Measurements from ENCODE around the gene KIF5A. TPM values are rescaled to one million over a fixed set of nuclear protein-coding genes. Genes with fewer than 3 reads are reported as not detected.

Gene KIF5A
- total and polyA plus RNA-seq, 7 donors = 0.01 to 0.21 (median 0.09) TPM; not detected in 1

DNA sequence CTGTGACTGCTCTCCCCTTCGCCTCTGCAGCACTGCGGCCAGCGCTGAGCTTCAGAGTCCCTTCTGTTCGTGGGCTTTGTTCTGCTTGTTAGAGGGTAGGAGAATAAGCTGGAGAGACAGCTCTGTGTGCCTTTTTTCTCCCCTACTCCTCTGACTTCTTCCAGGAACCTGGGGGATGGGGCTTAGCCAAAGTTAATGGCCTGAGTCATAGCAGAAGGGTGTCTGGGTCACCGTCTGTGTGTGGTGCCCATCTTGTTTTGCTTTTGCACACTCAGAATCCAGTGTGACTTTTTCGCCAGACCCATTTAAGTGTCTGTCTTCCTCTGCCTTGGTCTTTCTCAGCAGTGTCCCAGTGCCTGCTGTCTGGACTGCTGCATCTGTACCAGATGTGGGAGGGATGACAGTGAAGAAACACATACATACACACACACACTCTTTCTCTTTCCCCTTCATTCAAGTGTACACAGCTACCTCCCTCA, 3.0 kb downstream of the KIF5A start:
- WGBS, 3 donors = 40 to 54% (median 52%) methylated on average over 6 of the region's 6 CpGs
- Histone ChIP-seq H3K4me3 (no peak overlapping the region), H3K27me3 (ENCODE audit: insufficient read depth in 3 of 3, low read length in 2 of 3) (peaks cover 0 to 29% (median 10%) of the 10 kb centered on the region in 3 donors), H3K9me3 (no peaks in the 10 kb centered on the region), H3K36me3 (ENCODE audit: insufficient read depth in 1 of 2, low read depth in 1 of 2) (no peaks in the 10 kb centered on the region), H3K27ac (no peak overlapping the region), H3K4me1 (peaks cover 3% of the 10 kb centered on the region)
- no peak for DNase-seq
- TF ChIP-seq, protein P1, sequence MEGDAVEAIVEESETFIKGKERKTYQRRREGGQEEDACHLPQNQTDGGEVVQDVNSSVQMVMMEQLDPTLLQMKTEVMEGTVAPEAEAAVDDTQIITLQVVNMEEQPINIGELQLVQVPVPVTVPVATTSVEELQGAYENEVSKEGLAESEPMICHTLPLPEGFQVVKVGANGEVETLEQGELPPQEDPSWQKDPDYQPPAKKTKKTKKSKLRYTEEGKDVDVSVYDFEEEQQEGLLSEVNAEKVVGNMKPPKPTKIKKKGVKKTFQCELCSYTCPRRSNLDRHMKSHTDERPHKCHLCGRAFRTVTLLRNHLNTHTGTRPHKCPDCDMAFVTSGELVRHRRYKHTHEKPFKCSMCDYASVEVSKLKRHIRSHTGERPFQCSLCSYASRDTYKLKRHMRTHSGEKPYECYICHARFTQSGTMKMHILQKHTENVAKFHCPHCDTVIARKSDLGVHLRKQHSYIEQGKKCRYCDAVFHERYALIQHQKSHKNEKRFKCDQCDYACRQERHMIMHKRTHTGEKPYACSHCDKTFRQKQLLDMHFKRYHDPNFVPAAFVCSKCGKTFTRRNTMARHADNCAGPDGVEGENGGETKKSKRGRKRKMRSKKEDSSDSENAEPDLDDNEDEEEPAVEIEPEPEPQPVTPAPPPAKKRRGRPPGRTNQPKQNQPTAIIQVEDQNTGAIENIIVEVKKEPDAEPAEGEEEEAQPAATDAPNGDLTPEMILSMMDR (IDR thresholded peaks at IDR 0.05) = no peak
- no peak for ATAC-seq
- intact Hi-C loops (cut with DNase I) = no loop called here

DNA sequence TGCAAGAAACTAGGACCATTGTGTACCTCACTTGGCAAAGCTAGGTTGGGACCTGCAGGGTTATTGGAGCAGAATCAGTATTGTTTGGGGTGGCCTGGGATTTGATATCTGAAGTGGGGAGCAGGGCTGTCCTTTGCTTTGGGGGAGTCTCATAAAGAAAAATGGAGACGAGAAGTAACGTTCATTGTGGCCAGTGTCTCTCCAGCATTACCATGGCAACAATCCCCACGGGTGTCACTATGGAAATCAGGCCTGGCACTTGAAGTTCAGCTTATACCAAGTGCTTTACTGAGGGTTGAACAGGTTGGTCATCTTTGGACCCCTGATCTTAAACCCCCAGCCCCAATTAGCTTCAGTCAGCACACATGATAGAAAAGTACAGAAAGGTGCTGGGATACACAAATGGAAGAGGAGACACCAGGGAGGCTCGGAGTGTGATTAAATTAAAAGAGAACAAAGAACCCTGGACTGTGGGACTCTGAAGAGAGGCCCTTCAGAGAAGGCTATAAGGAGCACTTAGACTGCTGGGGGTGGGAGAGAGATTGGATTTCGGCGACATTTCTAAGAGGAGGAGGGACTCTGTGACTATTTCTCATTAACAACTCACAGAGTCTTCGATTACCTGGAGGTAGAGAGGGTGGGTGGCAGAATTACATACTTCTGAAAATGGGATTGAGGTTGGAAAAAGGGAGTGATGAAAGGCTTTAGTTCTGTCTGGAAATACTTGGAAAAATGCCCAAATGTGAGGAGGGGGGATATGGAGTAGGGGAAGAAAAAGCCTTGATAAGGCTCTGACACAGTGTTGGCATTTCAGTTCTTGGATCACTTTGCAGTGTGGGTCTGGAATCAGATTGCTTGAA, 3.7 kb downstream of the KIF5A start:
- 28 to 33% (median 31%) methylated on average over 7 of the region's 7 CpGs for WGBS, 3 donors
- Histone ChIP-seq H3K36me3 (ENCODE audit: insufficient read depth in 1 of 2, low read depth in 1 of 2) (no peaks in the 10 kb centered on the region), H3K27me3 (ENCODE audit: insufficient read depth in 3 of 3, low read length in 2 of 3) (peaks cover 0 to 25% (median 10%) of the 10 kb centered on the region in 3 donors), H3K4me3 (no peak overlapping the region), H3K27ac (no peak overlapping the region), H3K4me1 (peaks cover 3% of the 10 kb centered on the region), H3K9me3 (no peaks in the 10 kb centered on the region)
- no peak for DNase-seq
- no peak for ATAC-seq
- TF ChIP-seq, protein P1 (IDR thresholded peaks at IDR 0.05) = no peak
- intact Hi-C loops (cut with DNase I) = no loop called here

DNA sequence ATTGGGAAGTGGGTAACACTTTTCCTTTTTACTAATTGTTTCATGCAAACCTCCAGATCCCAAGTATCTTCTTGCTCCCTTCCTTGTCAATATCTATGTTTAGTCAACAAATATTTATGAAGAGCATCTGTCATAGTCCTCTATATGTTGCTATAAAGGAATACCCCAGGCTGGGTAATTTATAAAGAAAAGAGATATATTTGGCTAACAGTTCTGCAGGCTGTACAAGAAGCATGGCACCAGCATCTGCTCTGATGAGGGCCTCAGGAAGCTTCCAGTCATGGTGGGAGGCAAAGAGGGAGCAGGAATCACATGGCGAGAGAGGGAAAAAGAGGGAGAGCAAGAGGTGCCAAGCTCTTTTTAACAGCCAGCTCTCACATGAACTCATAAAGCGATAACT, 4.6 kb downstream of the KIF5A start:
- DNase-seq (no peak), ATAC-seq (no peak)
- TF ChIP-seq, protein P1 (IDR thresholded peaks at IDR 0.05) = no peak
- Histone ChIP-seq H3K9me3 (no peaks in the 10 kb centered on the region), H3K27me3 (ENCODE audit: insufficient read depth in 3 of 3, low read length in 2 of 3) (peaks cover 0 to 16% (median 6%) of the 10 kb centered on the region in 3 donors), H3K4me3 (no peak overlapping the region), H3K27ac (no peak overlapping the region), H3K4me1 (peaks cover 3% of the 10 kb centered on the region), H3K36me3 (ENCODE audit: insufficient read depth in 1 of 2, low read depth in 1 of 2) (no peaks in the 10 kb centered on the region)
- intact Hi-C loops (cut with DNase I) = no loop called here
- WGBS, 3 donors = 83 to 95% (median 85%) methylated on average over 2 of the region's 2 CpGs

DNA sequence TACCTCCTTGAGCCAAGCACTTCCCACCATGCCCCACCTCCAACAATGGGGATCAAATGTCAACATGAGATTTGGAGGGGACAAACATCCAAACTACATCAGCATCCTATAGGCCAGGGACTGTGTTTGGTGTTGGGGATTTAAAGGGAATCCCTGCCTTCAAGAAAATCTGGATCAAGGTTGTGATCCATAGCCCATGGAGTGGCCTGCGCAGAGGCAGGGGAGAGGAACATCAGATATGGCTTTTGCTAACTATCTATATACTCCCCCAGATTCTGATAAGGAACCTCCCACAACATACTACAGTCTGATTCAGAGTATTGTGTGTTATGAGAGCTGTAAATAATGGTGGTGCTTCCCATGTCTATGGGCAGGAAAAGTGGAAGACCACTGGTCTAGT, 5.1 kb downstream of the KIF5A start:
- Histone ChIP-seq H3K4me1 (peaks cover 2% of the 10 kb centered on the region), H3K9me3 (no peaks in the 10 kb centered on the region), H3K27ac (no peak overlapping the region), H3K36me3 (ENCODE audit: insufficient read depth in 1 of 2, low read depth in 1 of 2) (no peaks in the 10 kb centered on the region), H3K27me3 (ENCODE audit: insufficient read depth in 3 of 3, low read length in 2 of 3) (peaks cover 0 to 12% (median 5%) of the 10 kb centered on the region in 3 donors), H3K4me3 (no peak overlapping the region)
- no peak for DNase-seq
- WGBS, 3 donors = 95 to 100% (median 98%) methylated on average over 1 of the region's 1 CpG
- ATAC-seq = no peak
- intact Hi-C loops (cut with DNase I) = no loop called here
- TF ChIP-seq, protein P1 (IDR thresholded peaks at IDR 0.05) = no peak
